ENCODE data around the gene TSFM.
"Not testable (repeated sequence)": the region's sequence is repeated elsewhere in the genome, so short reads cannot be mapped to it uniquely, and the experiment has no call there.

- TF ChIP-seq CTCF (conservative IDR thresholded peaks at IDR 0.05; ENCODE audit: low read depth, low read length); RFX5 (IDR thresholded peaks at IDR 0.05; ENCODE audit: low read depth, low read length); POLR2A (IDR thresholded peaks at IDR 0.05; ENCODE audit: low read depth, low read length); MXI1 (IDR thresholded peaks at IDR 0.05; ENCODE audit: borderline replicate concordance, low read depth, low read length); ELK1 (IDR thresholded peaks at IDR 0.05; ENCODE audit: borderline replicate concordance, low read depth, low read length); RCOR1 (IDR thresholded peaks at IDR 0.05; ENCODE audit: insufficient replicate concordance, low read length); BHLHE40 (IDR thresholded peaks at IDR 0.05; ENCODE audit: low read depth, low read length): not testable (repeated sequence)
These were observed 35.4 kb downstream of the TSFM start for GRCh38 chr12:57817990-57818331.
